HL-60 (cell line): ENCODE results near the gene ETHE1.
A peak's percentile ranks its signal among the peaks of the same experiment; 100 is the strongest.

Source experiments
- DNase-seq, 2 experiments: peaks; one replicate each; pipeline ENCODE4 v3.0.0-alpha.2; 2010 to 2020; ENCODE audit warnings: low read depth in 1 of 2, low spot score in 1 of 2
- H3K27ac ChIP-seq: fragments of 250-450 bp; sonication (Bioruptor Pico); replicated peaks from 2 replicates; pipeline ENCODE4 v1.5.1; 2020; ENCODE audit warnings: mild to moderate bottlenecking, moderate library complexity
- H3K27me3 ChIP-seq: fragments of 250-450 bp; sonication (Bioruptor Pico); 2 replicates; pipeline ENCODE4 v1.5.1; 2021; ENCODE audit warnings: mild to moderate bottlenecking, moderate library complexity; ENCODE audit not compliant: insufficient read depth, poor library complexity, severe bottlenecking
- H3K4me3 ChIP-seq: replicated peaks from 2 replicates; pipeline ENCODE4 v1.5.1; 2011; ENCODE audit warnings: mild to moderate bottlenecking, control low read depth, low read length; ENCODE audit not compliant: insufficient read depth
- GABPA ChIP-seq: IDR thresholded peaks from 2 replicates; pipeline ENCODE4 v1.6.1; 2012; ENCODE audit warnings: low read depth
- POLR2AphosphoS5 ChIP-seq: IDR thresholded peaks from 2 replicates; pipeline ENCODE4 v1.6.1; 2012; ENCODE audit warnings: low read depth
- SPI1 ChIP-seq: IDR thresholded peaks from 2 replicates; pipeline ENCODE4 v1.6.1; 2012; ENCODE audit warnings: low read depth, mild to moderate bottlenecking, borderline replicate concordance
- TF ChIP-seq, protein P1 (sequence below): IDR thresholded peaks from 2 replicates; pipeline ENCODE4 v1.6.1; 2012; ENCODE audit warnings: low read depth; ENCODE audit not compliant: insufficient replicate concordance
- TF ChIP-seq, protein P2 (sequence below): IDR thresholded peaks from one replicate; pipeline ENCODE4 v1.5.1; 2011; ENCODE audit warnings: low read length, control low read depth, inconsistent platforms; ENCODE audit not compliant: insufficient read depth

The ETHE1 gene

DNA sequence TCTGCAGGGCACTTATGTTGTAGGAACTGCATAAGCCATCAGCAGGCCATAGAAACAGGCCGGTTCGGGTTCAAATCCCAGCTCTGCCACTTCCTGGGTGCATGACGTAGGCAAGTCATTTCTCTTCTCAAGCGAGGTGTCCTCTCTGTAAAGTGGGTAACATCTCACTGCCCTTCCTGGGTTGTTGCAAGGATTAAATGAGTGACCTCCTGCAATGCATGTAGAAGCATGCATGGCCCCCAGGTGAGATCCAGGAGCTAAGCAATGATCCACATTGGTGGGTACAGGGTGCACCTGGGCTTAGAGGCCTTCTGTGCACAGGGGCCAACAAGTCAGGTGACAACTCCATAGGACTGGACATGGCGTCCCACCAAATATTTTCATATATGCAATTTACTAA lies 36.2 kb downstream of the ETHE1 start:
- no peak for DNase-seq
- Histone ChIP-seq H3K27ac (no peak overlapping the region), H3K27me3 (no peaks in the 10 kb centered on the region), H3K4me3 (no peak overlapping the region)
- TF ChIP-seq, protein P1, sequence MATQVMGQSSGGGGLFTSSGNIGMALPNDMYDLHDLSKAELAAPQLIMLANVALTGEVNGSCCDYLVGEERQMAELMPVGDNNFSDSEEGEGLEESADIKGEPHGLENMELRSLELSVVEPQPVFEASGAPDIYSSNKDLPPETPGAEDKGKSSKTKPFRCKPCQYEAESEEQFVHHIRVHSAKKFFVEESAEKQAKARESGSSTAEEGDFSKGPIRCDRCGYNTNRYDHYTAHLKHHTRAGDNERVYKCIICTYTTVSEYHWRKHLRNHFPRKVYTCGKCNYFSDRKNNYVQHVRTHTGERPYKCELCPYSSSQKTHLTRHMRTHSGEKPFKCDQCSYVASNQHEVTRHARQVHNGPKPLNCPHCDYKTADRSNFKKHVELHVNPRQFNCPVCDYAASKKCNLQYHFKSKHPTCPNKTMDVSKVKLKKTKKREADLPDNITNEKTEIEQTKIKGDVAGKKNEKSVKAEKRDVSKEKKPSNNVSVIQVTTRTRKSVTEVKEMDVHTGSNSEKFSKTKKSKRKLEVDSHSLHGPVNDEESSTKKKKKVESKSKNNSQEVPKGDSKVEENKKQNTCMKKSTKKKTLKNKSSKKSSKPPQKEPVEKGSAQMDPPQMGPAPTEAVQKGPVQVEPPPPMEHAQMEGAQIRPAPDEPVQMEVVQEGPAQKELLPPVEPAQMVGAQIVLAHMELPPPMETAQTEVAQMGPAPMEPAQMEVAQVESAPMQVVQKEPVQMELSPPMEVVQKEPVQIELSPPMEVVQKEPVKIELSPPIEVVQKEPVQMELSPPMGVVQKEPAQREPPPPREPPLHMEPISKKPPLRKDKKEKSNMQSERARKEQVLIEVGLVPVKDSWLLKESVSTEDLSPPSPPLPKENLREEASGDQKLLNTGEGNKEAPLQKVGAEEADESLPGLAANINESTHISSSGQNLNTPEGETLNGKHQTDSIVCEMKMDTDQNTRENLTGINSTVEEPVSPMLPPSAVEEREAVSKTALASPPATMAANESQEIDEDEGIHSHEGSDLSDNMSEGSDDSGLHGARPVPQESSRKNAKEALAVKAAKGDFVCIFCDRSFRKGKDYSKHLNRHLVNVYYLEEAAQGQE: no peak
- TF ChIP-seq GABPA (no peak), SPI1 (no peak), POLR2AphosphoS5 (no peak)

DNA sequence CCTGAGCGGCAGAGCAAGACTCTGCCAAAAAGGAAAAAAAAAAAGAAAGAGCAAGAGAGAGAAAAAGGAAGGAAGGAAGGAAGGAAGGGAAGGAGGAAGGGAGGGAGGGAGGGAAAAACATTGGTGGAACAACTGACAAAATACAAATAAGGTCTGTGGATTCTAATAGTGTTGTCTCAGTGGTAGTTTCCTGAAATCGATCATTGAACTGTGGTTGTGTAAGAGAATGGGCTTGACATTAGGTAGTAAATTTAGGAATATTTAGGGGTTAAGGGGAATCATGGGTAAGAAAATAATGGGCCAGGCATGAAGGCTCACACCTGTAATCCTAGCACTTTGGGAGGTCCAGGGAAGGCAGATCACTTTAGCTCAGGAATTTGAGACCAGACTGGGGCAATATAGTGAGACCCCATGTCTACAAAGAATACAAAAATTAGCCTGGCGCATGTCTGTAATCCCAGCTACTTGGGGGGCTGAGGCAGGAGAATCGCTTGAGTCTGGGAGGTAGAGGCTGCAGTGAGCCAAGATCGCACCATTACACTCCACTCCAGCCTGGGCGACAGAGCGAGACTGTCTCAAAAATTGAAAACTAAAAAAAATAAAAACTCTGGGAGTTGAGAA lies 36.9 kb downstream of the ETHE1 start:
- TF ChIP-seq, protein P2, sequence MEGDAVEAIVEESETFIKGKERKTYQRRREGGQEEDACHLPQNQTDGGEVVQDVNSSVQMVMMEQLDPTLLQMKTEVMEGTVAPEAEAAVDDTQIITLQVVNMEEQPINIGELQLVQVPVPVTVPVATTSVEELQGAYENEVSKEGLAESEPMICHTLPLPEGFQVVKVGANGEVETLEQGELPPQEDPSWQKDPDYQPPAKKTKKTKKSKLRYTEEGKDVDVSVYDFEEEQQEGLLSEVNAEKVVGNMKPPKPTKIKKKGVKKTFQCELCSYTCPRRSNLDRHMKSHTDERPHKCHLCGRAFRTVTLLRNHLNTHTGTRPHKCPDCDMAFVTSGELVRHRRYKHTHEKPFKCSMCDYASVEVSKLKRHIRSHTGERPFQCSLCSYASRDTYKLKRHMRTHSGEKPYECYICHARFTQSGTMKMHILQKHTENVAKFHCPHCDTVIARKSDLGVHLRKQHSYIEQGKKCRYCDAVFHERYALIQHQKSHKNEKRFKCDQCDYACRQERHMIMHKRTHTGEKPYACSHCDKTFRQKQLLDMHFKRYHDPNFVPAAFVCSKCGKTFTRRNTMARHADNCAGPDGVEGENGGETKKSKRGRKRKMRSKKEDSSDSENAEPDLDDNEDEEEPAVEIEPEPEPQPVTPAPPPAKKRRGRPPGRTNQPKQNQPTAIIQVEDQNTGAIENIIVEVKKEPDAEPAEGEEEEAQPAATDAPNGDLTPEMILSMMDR: no peak
- TF ChIP-seq GABPA: no peak
- no peak for TF ChIP-seq POLR2AphosphoS5
- no peak for DNase-seq
- H3K27me3 ChIP-seq: no peaks in the 10 kb centered on the region
- H3K27ac ChIP-seq: no peak overlapping the region
- no peak overlapping the region for H3K4me3 ChIP-seq

DNA sequence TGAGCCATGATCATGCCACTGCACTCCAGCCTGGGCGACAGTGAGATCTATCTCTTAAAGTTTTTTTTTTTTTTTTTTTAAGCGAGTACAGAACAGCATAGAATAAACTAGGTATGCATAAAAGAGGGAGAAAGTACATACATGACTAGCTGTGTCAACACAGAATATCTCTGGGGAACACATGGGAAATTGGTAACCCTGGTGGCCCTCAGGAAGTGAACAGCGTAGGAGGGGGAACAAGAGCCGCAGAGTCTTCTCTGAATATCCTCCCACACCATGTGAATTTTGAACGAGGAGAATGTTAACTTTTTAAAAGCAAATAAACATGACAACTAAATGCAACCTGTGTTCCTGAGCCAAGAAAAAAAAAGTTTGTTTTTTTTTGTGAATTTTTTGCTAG lies 37.7 kb downstream of the ETHE1 start:
- peak; percentile 5 to 7 for DNase-seq
- H3K27ac ChIP-seq: no peak overlapping the region

DNA sequence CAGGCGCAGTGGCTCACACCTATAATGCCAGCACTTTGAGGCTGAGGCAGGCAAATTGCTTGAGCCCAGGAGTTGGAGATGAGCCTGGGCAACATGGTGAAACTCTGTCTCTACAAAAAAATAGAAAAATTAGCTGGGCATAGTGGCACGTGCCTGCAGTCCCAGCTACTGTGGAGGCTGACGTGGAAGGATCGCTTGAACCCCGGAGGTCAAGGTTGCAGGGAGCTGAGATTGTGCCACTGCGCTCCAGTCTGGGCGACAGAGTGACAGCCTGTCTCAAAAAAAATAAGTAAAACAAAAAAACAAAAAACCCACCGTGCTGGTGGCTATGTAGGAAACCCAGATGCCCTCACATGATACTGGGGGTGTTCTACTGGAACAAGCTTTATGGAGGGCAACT lies 38.8 kb downstream of the ETHE1 start:
- TF ChIP-seq, protein P2: no peak
- TF ChIP-seq GABPA (no peak), SPI1 (no peak), POLR2AphosphoS5 (no peak)
- TF ChIP-seq, protein P1: no peak
- Histone ChIP-seq H3K4me3 (no peak overlapping the region), H3K27me3 (no peaks in the 10 kb centered on the region), H3K27ac (no peak overlapping the region)
- DNase-seq: no peak

More for the DNA sequence above, 37.7 kb downstream of the ETHE1 start:
- TF ChIP-seq SPI1 (no peak), POLR2AphosphoS5 (no peak), GABPA (no peak)
- TF ChIP-seq, protein P1: no peak
- TF ChIP-seq, protein P2: no peak
- Histone ChIP-seq H3K4me3 (no peak overlapping the region), H3K27me3 (no peaks in the 10 kb centered on the region)
